VCaP (cell line): ENCODE results near the gene GFRA1.

Source experiments
- H3K27ac ChIP-seq: fragments of 450-650 bp; 2 replicates; pipeline ENCODE4 v1.5.1; 2017
- TF ChIP-seq, protein P1 (sequence below): fragments of 450-650 bp; conservative IDR thresholded peaks from 2 replicates; pipeline ENCODE4 v1.5.1; 2017; ENCODE audit warnings: mild to moderate bottlenecking, moderate library complexity

GFRA1 gene

DNA sequence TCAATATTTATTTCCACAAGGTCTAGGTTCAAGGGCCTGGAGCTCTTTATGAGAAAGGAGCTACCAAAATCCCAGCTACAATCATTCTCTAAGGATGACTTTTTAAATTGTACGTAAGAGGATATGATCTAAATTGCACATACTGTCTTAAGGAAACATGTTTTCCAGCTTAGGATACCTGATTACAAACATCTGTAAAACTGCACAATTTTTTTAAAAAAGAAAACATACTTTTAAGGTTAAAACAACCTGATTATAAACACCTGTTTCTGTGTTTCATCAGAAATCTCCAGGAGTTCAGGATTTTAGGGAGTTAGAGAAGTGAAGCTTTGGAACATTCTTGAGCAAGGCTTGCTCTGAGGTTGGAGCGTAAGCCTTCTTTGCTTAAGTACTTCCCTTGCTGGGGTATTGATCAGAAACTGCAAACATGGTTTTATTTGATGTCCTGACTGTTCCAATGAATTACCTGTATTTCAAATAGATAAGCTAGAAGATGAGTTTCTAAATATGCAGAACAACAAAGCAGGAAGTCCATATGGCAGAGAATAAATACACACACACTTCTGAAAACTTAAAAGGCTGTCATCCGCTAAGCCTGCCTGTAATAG, 248.6 kb downstream of the GFRA1 start:
- H3K27ac ChIP-seq, result no peak overlapping the region
- TF ChIP-seq, protein P1, sequence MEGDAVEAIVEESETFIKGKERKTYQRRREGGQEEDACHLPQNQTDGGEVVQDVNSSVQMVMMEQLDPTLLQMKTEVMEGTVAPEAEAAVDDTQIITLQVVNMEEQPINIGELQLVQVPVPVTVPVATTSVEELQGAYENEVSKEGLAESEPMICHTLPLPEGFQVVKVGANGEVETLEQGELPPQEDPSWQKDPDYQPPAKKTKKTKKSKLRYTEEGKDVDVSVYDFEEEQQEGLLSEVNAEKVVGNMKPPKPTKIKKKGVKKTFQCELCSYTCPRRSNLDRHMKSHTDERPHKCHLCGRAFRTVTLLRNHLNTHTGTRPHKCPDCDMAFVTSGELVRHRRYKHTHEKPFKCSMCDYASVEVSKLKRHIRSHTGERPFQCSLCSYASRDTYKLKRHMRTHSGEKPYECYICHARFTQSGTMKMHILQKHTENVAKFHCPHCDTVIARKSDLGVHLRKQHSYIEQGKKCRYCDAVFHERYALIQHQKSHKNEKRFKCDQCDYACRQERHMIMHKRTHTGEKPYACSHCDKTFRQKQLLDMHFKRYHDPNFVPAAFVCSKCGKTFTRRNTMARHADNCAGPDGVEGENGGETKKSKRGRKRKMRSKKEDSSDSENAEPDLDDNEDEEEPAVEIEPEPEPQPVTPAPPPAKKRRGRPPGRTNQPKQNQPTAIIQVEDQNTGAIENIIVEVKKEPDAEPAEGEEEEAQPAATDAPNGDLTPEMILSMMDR, result no peak

DNA sequence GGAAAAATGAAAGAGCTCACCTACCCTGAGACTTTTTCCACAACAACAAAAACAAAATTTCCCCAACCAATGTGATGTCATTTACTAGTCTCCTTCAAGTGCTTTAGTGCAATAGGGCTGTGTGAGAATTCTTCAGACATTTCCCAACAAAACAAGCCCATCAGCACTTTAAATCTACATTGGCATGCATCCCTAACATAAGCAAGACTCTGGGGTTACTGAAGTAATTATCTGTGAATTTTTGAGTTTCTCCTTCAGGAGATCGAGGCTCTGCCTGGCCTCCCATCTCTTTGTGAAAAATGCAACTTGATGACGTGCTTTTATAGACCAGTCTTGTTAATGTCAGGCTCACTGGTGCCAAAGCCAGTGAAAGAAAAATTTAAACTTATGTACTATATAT, 255.6 kb downstream of the GFRA1 start:
- H3K27ac ChIP-seq, result no peak overlapping the region
- TF ChIP-seq, protein P1, result no peak

DNA sequence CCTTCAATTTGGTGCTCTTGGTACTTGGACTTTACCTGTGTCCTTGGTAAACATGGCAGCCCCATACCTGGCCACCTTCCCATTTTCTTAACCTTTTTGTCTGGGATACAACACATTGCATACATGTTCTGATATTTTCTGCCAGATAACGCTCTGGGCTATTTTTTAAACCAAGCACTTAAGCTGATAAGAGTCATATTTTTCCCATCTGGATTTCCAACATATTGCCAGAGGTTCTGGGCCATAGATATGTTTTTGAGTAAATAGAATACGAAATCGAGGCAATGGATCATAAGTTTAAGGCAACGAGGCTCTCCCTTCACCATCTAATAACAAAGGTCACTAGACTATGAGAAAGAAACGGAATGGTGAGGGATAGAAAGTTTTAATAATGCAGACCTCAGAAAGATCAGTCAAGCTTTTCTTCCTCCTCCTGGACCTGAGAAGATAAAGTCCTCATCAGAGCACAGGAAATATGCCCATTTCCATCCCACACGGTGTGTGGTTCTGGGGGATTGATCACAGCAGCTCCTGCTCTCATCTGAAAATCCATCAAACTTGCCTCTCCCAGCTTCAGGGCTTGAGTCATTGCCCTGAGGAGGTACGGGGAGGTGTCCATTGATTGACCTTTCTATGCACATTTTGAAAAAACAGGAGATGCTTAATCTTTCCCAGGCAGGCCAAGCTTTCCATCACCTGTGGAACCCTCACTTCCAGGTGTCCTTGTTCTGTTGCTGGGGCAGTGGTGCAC, 257.2 kb downstream of the GFRA1 start:
- no peak overlapping the region for H3K27ac ChIP-seq
- TF ChIP-seq, protein P1, result no peak

DNA sequence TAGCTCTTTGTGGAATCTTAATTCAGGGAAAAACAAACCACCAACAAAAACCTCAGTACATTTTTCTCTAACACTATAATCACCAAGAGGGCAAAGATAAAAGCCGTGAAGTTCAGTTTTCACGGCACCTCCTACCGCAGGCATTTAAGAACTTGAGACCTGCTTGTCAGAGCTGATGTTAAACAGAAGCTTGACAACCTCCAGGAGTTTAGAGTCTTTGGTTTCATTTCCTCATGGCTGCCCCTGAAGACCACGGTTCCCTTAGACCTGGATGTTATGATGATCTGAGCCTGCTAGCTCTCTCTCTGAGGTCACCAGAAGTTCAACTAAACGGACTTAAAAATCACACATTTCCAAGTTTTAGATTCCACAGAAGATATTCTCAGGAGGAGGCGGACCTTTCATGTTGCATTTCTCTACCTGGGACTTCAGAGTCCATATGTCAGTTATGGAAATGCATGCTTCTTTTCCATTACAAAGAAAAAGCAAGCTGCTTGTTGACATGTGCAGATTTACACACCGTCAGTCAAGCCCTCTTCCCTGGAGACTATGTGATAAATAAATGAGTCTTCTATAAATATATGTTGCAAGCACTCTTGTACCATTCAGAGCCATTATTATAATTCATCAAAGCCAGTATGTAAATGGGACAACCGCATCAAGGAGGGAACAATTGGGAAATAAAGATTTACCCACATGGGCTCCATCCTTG, 258.0 kb downstream of the GFRA1 start:
- TF ChIP-seq, protein P1, result no peak
- H3K27ac ChIP-seq, result no peak overlapping the region

DNA sequence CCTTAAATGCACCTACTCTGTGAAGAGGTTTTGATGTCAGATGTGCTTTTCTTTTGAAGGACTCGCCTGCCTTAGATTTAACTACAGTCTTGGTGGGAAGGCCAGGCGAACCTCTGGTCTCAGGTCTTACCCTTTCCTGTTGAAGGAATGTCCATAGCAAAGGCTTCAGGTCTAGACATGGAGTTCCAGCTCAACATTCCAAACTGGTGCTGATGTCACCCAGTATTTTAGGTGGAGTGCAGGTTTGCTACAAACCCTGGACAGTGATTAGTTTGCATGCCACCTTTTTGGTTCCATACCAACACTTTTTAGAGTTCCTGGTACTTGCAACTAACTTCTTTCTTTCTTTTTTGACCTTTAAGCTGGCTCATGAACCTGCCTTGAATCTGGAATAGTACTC, 258.7 kb downstream of the GFRA1 start:
- H3K27ac ChIP-seq, result no peak overlapping the region
- TF ChIP-seq, protein P1, result no peak

DNA sequence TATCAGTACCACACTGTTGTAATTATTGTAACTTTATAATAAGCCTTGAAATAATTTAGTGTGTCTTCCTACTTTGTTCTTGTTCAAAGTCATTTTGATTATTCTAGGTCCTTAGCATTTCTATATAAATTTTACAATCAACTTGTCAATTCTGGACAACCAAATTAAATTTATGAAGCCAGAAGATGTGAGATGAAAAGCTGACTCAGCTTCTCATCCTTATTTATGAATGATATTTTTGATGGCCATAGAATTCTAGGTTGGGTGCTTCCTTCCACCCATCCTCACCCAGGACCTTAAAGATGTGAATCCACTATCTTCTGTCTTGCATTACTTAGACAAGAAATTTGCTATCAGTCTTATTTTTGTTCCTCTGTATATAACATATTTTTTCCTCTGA, 261.1 kb downstream of the GFRA1 start:
- H3K27ac ChIP-seq, result no peak overlapping the region
- TF ChIP-seq, protein P1, result no peak

DNA sequence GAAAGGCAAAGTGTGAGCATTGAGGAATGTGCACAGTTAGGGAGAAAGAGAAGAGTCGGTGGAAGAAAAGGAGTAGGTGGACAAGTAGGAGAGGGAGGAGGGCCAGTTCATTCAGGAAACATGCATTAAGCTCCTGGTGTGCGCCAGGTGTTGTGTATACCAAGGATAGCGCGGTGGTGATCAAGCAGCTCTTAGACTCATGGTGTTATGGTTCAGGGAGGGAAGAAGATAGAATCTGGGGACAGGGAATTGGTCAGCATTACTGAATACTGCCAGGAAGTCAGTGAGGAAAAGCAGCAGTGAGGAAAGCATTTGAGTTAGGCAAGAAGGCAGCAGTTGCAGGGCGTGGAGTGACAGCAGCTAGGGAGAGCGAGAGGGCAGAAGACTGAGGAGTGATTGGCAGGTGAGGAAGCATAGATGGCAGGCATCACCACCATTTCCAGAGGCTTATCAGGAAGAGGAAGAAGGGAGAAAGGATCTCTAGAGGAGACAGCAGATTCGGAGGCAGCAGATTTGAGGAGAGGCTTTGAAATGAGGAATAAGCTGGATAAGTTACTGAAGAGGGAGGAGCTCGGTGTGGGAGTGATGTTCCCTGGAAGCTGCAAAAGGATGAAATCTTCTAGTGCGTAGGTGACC, 265.6 kb downstream of the GFRA1 start:
- TF ChIP-seq, protein P1, result no peak
- no peak overlapping the region for H3K27ac ChIP-seq
